ENCODE results near the gene HS2ST1. TPM values are rescaled to one million over a fixed set of nuclear protein-coding genes. Genes with fewer than 3 reads are reported as not detected.
"Not testable (repeated sequence)": the region's sequence is repeated elsewhere in the genome, so short reads cannot be mapped to it uniquely, and the experiment has no call there.

The HS2ST1 gene
- total RNA-seq, 1 donor from 2014 or later: 19.2 TPM

DNA sequence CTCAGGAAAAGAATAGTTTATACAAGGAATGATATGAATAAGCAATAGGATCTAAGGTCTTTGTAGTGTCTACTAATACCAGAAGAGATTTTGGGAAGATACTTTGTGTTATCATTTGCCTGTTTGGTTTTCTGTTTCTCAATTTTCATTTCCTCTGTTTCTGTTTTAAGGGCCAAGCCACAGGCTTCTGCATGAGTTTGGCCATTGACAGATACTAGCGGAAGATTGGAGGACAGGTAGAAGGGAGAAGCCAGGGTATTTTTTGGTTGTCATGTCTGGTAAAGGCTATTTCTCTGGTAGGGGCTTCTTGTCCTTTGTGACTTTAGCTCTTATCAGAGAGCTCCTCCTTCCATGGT, 51.4 kb downstream of the HS2ST1 start:
- DNase-seq (ENCODE audit: low spot score): no peak

DNA sequence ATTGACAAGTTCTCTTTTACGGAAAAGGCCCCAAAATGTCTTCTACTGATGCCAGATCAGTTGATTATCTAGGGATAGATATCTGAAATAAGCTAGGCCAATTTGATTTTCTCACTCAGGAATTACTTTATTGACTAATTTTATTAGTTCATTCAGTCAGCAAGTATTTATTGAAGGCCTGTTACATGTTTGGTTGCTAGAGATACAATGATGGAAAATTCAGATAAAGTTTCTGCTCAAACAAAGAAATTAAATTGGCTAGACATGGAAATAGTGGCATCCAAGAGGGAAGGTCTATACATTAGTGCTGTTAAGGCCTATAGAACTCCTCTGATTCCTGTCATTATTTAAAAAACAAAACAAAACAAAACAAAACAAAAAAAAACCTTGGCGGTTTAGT, 56.5 kb downstream of the HS2ST1 start:
- DNase-seq (ENCODE audit: low spot score): no peak

DNA sequence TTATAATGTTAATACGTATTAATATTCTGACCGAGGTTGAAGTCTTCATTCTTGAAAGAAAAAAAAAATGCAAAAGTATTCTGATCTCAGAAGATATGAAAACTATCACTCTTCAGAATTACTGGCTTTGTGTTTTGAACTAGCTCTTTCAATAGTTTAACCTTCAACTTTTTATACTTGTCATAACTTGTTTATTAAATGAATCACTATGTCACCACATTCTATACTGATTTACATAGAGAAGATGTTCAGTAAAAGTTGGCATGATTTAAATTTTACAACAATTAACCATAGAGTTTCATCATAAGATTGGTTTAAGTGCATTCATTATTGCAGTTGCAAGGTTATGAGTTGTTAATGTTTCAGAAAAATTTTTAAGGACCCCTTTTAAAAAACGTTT, 57.3 kb downstream of the HS2ST1 start:
- DNase-seq (ENCODE audit: low spot score): no peak

DNA sequence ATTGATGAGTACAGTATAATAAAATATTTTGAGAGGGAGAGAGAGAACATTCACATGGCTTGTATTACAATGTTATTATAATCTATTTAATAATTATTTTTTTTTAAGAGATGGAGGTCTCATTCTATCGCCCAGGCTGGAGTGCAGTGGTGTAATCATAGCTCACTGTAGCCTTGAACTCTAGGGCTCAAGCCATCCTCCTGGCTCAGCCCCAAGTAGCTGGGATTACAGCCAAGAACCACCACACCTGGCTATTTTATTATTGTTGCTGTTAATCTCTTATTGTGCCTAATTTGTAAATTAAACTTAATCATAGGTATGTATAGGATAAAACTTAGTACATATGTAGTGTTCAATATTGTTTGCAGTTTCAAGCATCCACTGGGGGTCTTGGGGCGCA, 57.8 kb downstream of the HS2ST1 start:
- DNase-seq (ENCODE audit: low spot score): no peak

DNA sequence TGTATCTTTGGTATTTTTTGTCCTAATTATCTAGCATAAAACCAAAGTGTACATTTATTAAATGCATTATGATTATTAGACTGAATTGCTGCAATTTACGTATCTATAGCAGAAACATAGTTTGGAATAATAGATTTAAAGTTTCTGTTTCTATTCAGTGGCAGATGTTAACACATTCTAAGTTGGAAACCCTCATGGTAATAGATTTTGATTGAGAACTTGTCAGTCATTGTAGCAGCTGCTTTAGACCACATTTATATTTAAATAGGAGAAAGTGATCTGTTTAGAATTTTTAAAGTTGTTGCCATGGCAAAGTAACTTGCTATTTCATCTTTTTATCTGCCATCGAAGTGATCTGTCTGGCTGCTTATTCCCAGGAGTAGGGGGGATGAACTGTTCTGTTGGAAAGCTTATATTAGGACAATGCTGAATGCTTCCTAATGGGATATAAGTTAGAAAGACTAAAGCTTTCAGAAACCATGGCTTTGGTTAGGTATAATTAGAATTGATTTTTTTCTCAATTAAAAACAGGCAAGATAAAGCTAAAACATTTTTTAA, 61.6 kb downstream of the HS2ST1 start:
- DNase-seq (ENCODE audit: low spot score): no peak

DNA sequence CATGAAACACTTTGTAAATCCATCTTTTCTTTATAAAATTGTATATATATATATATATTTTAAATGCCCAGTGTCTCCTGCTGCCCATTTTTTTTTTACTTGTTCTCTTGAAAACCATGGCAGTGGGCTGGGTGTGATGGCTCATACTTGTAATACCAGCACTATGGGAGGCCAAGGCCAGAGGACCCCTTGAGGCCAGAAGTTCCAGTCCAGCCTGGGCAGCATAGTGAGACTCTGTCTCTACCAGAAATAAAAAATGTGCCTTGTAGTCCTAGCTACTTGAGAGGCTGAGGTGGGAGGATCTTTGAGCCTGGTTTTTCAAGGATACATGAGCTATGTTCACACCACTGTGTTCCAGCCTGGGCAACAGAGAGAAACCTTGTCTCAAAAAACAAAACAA, 62.2 kb downstream of the HS2ST1 start:
- DNase-seq (ENCODE audit: low spot score): no peak

DNA sequence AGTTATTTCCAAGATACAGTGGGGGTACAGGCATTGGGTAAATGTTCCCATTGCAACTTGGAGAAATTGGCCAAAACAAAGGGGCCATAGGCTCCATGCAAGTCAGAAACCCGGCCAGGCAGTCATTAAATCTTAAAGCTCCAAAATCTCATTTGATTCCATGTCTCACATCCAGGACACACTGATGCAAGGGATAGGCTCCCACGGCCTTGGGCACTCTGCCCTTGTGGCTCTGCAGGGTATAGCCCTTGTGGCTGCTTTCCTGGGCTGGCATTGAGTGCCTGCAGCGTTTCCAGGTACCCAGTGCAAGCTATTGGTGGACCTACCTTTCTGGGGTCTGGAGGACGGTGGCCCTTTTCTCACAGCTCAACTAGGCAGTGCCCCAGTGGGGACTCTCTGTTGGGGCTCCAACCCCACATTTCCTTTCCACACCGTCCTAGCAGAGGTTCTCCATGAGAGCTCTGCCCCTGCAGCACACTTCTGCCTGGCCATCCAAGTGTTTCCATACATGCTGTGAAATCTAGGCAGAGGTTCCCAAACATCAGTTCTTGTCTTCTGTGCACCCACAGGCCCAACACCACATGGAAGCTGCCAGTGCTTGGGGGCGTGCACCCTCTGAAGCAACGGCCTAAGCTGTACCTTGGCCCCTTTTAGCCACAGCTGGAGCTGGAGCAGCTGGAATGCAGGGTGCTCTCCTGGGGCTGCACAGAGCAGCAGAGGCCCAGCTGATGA, 67.2 kb downstream of the HS2ST1 start:
- DNase-seq (ENCODE audit: low spot score): no peak

DNA sequence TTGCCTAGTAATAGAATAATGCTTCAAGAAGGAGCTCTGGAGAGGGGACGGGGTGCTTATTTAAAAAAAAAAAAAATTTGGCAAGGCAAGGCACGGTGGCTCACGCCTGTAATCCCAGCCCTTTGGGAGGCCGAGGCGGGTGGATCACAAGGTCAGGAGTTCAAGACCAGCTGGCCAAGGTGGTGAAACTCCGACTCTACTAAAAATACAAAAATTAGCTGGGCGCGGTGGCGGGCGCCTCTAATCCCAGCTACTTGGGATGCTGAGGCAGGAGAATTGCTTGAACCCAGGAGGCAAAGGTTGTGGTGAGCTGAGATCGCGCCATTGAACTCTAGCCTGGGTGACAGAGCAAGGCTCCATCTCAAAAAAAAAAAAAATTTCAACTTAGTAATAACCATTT, 69.2 kb downstream of the HS2ST1 start:
- DNase-seq (ENCODE audit: low spot score): not testable (repeated sequence)

DNA sequence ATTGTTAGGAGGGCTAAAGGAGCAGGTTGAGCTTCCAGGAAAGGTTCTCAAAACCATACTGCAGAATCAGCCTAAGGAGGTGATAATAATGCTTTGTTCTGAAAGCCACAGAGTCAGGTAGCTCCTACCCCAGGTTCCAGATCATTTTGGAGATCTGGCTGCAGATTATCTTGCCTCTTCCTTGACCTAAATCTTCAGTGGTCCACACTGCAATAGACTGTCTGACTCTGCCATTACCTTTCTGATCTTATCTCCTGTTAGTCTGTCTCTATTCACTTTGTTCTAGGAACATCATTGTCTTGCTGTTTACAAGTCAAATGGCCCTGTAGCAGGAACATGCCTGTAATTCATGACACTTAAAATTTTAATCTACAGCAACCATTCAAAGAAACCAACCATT, 73.0 kb downstream of the HS2ST1 start:
- DNase-seq (ENCODE audit: low spot score): no peak

DNA sequence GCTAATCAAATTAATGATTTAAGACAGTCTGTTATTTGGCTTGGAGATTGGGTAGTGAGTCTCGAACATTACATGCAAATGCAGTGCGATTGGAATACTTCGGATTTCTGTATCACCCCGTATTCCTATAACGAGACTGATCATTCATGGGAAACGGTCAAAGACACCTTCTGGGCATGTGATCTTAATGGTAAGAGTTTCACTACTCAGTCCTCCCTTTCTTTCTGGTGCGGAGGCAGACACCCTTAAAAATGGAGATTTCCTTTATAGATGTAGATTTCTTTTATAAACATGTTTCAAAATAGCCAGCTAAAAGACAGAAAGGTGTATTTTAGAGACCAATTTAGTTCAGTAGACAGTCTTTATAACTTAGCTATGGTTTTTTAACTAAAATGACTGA, 74.4 kb downstream of the HS2ST1 start:
- no peak for DNase-seq (ENCODE audit: low spot score)

DNA sequence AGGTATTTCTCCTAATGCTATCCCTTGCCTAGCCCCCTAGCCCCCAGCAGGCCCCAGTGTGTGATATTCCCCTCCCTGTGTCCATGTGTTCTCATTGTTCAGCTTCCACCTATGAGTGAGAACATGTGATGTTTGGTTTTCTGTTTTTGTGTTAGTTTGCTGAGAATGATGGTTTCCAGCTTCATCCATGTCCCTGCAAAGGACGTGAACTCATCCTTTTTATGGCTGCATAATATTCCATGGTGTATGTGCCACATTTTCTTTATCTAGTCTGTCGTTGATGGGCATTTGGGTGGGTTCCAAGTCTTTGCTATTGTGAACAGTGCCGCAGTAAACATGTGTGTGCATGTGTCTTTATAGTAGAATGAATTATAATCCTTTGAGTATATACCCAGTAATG, 75.3 kb downstream of the HS2ST1 start:
- not testable (repeated sequence) for DNase-seq (ENCODE audit: low spot score)

DNA sequence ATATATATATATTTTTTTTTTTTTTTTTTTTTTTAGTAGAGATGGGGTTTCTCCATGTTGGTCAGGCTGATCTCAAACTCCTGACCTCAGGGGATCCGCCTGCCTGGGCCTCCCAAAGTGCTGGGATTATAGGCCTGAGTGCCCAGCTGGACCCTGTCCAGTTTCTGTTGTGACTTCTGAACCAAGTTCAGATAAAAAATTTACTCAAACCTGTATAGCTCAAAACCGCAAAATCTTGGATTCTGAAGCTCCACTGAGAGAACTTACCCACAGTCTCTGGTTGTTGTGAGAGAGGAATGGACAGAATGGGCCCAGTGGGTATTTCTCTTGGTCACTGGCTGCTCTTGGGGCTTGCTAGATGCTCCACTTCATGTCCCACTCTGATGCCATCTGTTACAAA, 76.4 kb downstream of the HS2ST1 start:
- no peak for DNase-seq (ENCODE audit: low spot score)

DNA sequence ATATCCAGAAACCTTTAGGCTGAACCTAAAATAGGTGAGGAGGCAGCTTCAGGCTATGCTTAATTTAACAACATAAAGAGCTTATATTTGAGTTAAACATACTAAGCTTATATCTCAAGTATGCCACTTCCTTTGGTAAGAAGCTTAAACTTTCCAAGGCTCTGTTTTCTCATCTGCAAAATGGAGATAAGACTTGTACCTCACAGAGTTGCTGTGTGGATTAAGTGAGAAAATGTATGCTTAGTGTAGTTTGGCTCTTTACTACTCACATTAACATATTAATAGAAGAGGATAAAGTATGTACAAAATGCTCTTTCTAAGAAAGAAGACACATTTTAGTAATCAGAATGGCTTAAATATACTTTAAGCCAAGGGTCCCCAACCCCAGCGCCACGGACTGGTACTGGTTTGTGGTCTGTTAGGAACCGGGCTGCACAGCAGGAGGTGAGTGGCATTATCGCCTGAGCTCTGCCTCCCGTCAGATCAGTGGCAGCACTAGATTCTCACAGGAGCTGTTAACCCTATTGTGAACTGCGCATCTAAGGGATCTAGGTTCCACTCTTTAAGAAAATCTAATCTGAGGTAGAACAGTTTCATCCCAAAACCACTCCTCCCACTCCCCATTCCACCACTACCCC, 77.2 kb downstream of the HS2ST1 start:
- DNase-seq (ENCODE audit: low spot score): no peak

DNA sequence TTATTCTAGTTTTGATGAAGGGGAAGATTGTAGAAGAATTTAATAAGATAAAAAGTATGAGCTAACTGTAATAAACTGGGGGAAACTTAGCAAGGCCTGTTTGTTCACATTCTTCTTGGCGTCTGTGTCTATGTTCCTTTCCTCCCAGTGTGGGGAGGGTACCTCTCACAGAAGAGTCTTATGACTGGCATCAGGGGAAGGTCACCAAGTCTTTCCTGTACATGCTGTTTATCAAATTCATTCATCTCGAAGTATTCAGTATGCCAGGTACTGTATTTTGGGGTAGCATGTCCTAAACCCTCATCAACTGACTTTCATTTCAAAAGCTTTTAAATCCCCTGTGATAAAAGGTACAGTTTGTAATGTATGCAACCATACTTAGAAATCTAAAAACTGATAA, 78.4 kb downstream of the HS2ST1 start:
- DNase-seq (ENCODE audit: low spot score): no peak

DNA sequence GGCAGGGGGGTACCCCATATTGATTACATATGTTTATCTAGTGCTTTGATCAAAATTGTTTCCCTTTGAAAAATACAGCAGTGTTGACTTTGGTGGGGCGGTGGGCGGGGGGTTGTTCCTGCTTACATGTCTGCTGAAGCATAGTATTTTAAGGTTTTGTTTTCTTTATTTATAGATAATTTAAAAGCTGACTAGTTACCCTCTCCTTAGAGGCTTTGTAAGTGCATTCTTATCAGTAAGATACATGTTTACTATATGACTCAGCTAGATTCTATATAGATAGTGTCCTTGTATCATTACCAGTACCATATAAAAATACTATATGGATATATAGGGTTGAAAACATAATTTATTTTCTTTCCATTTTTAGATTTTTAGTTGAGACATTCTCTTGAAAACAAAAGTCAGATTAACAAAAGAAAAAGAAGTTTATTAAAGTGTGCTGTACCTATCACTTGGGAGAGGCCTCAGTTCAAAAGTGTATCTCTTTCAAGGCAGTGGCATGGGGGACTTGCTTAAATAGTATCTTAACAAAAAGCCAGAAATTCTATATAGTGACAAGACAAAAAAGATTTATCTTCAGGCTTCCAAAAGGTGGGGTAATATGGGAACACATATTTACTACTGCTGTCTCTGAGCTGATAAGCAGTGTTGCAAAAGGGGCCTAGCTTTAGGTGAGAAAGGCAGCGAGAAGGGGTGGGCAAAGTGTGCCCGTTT, 79.0 kb downstream of the HS2ST1 start:
- no peak for DNase-seq (ENCODE audit: low spot score)

DNA sequence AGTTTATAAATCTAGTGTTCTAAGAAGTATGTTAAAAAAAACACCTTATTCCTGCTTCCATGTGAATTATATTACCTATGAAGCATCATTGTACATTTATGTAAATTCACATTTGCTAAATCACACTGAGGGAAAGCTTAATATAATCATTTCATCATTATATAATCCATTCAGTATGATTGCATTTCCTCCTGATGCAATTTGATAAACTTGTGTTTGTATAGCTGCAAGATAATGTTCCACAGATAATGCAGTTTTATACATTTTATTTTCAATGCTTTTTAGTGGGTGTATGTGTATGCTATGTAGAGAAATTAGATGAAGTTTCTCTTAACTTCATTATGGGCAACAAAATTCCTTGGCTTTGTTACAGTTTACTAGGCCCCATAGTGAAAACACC, 79.6 kb downstream of the HS2ST1 start:
- DNase-seq (ENCODE audit: low spot score): no peak

DNA sequence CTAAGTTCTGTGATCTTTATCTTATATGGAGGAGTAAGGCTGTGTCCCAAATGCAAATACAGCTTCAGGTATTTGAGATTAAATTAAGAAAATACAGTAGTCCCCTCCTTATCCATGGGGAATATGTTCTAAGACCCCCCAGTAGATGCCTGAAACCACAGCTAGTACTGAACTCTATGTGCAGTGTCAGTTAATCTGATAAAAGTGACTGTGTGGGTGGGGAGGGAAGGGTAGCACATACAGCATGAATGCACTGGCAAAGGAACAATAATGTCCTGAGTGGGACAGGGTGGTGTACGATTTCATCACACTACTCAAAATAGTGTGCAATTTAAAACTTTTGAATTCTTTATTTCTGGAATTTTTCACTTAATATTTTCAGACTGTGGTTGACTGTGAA, 83.1 kb downstream of the HS2ST1 start:
- no peak for DNase-seq (ENCODE audit: low spot score)

DNA sequence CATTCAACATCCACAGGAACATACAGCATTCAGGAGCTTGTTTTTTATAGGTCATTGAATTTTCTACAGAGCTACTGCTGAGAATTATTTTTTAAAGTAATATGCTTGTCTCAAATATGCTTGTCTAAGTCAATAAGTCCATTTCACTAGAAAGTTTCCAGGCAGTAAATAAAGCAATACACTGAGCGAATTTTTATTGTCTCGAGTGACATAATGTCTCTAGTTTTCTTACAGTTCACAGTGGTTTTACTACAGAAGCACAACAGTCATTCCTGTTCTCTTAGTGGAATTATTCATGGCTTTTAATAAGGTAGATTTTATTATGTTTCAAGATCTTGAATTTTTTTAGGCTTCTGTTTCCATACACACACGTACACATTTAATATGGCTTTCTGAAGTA, 83.8 kb downstream of the HS2ST1 start:
- no peak for DNase-seq (ENCODE audit: low spot score)

DNA sequence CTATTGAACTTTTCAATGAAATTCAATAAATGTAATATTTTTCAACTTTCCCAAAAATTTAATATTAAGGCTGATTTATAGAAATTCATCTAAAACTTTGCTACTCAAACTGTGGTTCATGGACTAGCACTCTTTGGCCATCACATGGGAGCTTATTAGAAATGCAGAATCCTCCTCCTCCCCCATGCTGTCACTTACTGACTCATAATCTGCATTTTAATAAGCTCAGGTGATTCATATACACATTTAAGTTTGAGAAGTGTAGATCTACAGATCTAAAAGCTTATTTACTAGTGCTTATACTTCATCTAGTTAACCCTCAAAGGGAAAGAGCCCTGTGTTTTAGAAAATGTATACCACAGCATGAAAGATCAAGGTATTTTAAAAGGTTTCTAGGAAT, 84.3 kb downstream of the HS2ST1 start:
- no peak for DNase-seq (ENCODE audit: low spot score)

DNA sequence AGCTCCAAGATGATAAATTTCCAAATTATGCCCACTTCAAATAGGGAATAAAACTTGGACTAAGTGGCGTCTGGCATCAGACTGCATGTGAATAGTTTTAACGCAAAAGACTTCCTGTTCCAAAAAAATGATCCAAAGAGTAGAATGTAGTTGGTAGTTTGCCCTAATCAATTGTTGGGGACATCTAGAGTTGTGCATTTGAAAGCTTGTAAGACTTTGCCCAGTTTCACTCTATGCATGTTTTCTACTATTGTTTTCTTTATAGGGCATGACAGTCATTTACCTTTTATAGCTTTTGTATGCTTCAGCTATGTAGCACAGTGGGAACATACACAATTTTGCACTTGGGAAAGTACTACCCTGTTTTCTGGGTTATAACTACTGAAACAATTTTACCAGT, 86.0 kb downstream of the HS2ST1 start:
- DNase-seq (ENCODE audit: low spot score): no peak

DNA sequence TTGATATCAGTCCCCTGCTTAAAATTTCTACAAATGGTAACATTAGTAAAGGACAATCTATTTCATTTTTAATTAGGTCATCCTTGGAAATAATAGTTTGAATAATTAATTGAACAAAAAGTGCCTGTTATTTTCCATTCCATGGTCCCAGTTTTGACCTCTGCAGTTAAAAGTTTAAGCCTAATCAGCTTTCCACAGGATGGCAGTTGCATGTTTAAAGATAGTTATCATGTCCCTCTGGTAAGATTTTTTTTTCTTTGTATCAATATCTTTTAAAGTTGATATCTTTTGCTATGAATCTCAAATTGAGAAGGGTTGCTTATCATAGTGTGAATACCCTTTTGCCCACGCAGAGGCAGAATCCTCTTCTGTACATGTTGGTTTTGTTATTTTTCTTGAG, 90.4 kb downstream of the HS2ST1 start:
- no peak for DNase-seq (ENCODE audit: low spot score)

DNA sequence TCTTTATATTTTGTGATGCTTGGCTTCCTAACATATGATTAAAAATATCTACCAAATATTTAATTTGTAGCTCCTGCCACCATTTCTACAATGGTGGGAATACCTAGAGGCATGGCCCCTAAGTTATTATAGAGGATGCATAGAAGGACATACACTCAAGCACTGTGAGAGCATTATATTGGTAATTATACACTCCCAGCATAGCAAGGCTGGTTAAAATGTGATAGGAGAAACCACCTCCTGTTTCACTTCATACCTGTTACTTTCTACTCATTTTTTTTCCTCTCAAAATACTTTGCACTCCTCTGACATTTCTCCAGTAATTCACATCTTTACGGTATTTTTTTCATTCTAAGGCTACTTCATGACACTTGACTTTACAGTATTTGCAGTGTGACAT, 92.9 kb downstream of the HS2ST1 start:
- DNase-seq (ENCODE audit: low spot score): no peak
